Endothelial cell of umbilical vein (primary cell): Measurements from ENCODE around the gene DAGLB.
"Not testable (repeated sequence)": the region's sequence is repeated elsewhere in the genome, so short reads cannot be mapped to it uniquely, and the experiment has no call there.

Experiments used
- GATA2 ChIP-seq: IDR thresholded peaks from 2 replicates; pipeline ENCODE4 v1.7.0; 2011; ENCODE audit warnings: low read depth, mild to moderate bottlenecking, moderate library complexity, mixed read lengths, low read length; ENCODE audit not compliant: insufficient read length, insufficient read depth
- MYC ChIP-seq: IDR thresholded peaks from one replicate; pipeline ENCODE4 v1.6.1; 2011; ENCODE audit warnings: mild to moderate bottlenecking, low read depth, low read length
- POLR2A ChIP-seq: IDR thresholded peaks from 2 replicates; pipeline ENCODE4 v1.6.1; 2012; ENCODE audit warnings: low read depth, mild to moderate bottlenecking, control low read depth, low read length
- POLR2AphosphoS5 ChIP-seq: IDR thresholded peaks from 2 replicates; pipeline ENCODE4 v1.6.1; 2012; ENCODE audit warnings: low read depth, mild to moderate bottlenecking, control low read depth, low read length, moderate library complexity; ENCODE audit not compliant: insufficient read depth
- TF ChIP-seq, protein P1 (sequence below), 2 donors: IDR thresholded peaks; 1 replicate in 1 of 2; 2 replicates in 1 of 2; pipeline ENCODE4 v1.5.1; 2011; ENCODE audit warnings: low read length in 2 of 2, mild to moderate bottlenecking in 2 of 2, moderate library complexity in 2 of 2, control low read depth in 1 of 2, inconsistent platforms in 1 of 2, low read depth in 1 of 2; ENCODE audit not compliant: insufficient read depth in 1 of 2; ENCODE audit errors: extremely low read depth in 1 of 2
- TF ChIP-seq, protein P2 (sequence below): IDR thresholded peaks from 2 replicates; pipeline ENCODE4 v1.6.1; 2011; ENCODE audit not compliant: insufficient read depth, insufficient read length

DNA sequence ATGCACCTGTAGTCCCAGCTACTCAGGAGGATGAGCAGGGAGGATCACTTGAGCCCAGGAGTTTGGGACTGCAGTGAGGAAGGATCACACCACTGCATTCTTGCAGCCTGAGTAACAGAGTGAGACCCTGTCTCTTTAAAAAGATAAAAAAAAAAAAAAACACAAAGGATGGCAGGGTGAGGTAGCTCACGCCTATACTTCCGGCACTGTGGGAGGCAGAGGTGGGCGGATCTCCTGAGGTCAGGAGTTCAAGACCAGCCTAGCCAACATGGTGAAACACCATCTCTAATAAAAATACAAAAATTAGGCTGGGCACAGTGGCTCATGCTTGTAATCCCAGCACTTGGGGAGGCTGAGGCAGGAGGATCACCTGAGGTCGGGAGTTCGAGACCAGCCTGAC is 15.9 kb upstream of the DAGLB start:
- TF ChIP-seq MYC, POLR2A, POLR2AphosphoS5, GATA2: not testable (repeated sequence)
- TF ChIP-seq, protein P1, sequence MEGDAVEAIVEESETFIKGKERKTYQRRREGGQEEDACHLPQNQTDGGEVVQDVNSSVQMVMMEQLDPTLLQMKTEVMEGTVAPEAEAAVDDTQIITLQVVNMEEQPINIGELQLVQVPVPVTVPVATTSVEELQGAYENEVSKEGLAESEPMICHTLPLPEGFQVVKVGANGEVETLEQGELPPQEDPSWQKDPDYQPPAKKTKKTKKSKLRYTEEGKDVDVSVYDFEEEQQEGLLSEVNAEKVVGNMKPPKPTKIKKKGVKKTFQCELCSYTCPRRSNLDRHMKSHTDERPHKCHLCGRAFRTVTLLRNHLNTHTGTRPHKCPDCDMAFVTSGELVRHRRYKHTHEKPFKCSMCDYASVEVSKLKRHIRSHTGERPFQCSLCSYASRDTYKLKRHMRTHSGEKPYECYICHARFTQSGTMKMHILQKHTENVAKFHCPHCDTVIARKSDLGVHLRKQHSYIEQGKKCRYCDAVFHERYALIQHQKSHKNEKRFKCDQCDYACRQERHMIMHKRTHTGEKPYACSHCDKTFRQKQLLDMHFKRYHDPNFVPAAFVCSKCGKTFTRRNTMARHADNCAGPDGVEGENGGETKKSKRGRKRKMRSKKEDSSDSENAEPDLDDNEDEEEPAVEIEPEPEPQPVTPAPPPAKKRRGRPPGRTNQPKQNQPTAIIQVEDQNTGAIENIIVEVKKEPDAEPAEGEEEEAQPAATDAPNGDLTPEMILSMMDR (IDR thresholded peaks at IDR 0.05; ENCODE audit: extremely low read depth in 1 of 2, insufficient read depth in 1 of 2, low read depth in 1 of 2, low read length in 2 of 2): not testable (repeated sequence)
- TF ChIP-seq, protein P2, sequence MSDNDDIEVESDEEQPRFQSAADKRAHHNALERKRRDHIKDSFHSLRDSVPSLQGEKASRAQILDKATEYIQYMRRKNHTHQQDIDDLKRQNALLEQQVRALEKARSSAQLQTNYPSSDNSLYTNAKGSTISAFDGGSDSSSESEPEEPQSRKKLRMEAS: not testable (repeated sequence)
